ENCODE measurements around the gene MAP7D2.
A peak's percentile ranks its signal among the peaks of the same experiment; 100 is the strongest.

The MAP7D2 gene

DNA sequence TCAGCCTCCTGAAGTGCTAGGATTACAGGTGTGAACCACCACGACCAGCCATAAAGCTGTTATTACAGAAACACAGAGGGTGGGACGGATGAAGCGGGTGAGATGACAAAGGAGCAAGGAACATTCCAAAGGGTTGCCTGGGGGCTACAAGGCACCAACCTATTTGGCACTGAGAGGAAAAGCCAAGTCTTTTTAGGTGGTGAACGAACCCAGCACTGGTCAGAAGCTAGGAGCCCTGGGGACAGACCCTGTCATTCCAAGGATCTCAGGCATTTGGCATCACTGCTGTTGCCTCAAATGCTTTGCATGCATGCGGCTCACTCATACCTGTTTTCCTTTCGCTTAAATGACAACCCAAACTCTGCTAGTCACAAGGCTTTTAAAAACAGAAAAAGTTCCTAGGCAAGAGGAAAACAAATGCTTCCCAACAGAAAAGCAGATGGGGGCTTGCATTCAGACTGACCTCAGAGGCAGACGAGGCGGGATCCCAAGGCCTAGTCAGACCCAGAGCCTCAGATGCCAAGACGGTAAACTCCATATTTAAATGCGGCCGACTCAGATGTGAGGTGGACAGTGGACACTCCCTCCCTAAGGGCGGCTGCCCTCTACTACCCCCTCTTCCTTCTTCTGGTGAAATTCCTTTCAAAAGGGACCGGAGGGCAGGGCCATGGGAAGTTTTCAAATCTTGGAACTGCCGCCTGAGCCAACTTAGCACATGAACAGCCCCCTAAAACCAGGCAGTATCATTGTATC is 4.5 kb downstream of the MAP7D2 start:
- no peak for DNase-seq

DNA sequence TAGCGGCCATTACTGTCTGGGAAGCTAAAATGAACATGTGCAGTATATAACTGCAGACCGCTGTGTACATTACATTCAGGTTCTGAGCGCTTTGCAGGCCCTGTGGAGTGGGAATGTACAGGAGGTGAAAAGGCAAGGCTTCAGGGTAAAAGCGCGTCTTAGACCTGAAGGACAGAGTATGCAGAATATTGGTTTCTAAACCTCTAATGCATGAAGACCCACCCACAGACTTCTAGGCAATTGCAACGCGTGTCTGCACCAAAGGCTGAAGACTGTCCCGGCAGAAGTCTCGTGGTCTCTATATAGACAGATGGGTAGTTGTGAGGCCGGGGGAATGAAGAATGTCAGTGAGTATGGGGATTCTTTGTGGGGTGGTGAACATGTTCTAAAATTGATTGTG is 5.4 kb downstream of the MAP7D2 start:
- DNase-seq, result no peak

DNA sequence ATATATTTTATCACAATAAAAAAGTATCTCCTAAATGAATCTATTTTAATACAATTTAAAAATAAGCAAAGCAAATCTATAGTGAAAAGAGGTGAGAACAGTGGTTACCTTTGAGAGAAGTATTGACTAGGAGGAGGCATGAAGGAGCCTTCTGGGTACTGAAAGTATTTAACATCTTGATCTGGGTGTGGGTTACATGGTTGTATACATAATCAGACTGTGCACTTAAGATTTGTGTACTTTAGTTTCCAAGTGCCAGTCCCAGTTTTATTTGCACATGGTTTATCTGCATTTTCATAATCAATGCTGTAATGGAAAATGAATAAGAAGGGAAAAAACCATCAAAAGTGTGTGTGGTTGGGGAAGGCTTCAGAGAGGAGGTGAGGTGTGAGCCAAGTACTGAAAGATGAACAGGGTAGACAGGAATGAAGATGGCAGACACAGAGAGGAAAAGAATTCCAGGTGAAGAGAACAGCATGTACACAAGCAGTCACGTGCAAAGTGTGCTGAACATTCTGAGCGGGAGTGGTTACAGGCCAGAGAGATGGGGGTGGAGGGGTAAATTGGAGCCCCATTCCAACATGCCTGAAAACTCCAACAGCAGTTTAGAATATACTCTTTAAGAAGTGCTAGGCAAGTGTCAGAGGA is 14.6 kb downstream of the MAP7D2 start:
- DNase-seq, result no peak

DNA sequence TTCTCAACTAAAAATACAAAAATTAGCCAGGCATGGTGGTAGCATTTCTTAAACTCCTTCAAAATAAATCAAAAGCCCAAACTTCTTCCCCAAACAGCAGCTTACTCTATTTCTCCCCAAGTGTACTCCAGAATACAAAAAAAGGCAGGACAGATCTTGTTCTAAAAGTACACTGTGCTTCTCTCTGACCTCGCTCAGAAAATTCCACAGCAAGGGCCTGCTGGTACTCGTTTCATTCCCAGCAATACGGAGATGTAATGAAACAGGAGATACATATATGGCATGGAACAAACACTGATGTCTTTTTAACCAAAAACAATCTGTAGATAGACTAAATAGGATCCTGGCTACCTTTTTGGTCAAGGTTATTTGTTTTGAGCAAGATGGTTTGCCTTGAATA is 25.2 kb downstream of the MAP7D2 start:
- no peak for DNase-seq

DNA sequence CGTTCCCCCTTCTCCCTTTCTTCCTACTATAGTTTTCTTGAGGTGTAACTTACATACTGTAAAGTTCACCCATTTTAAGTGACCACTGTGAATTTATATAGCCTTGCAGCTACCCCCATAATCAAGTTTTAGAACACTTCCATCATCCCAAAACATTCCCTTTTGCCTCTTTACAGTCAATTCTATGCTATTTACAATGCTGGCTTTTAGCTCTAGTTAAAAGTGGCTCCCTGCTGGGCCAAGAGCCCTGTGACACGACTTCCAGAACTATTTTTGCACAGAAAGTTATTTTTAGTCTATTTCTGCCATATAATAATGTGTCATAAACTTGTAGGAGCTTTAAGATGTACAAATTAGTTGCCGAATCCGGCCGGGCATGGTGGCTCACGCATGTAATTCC is 26.9 kb downstream of the MAP7D2 start:
- DNase-seq, result no peak

DNA sequence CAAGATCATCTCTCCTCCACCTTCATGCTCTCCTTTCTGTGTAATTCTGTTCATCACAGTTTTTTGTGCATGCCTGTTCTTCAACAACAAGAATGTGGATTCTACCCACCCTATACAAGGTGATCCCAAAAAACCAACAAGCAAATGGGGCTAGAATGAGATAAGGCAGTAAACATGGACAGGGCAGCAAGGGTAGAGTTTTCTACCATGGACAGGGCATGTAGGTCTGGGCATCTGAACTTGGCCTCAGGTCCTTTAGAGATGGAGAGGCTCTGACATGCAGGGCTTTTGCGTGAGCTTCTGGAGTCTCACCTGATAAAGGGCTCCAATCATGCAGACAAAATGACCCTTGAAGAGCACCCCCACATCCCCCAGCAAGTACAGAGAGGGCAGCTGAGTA is 36.4 kb downstream of the MAP7D2 start:
- DNase-seq, result no peak

DNA sequence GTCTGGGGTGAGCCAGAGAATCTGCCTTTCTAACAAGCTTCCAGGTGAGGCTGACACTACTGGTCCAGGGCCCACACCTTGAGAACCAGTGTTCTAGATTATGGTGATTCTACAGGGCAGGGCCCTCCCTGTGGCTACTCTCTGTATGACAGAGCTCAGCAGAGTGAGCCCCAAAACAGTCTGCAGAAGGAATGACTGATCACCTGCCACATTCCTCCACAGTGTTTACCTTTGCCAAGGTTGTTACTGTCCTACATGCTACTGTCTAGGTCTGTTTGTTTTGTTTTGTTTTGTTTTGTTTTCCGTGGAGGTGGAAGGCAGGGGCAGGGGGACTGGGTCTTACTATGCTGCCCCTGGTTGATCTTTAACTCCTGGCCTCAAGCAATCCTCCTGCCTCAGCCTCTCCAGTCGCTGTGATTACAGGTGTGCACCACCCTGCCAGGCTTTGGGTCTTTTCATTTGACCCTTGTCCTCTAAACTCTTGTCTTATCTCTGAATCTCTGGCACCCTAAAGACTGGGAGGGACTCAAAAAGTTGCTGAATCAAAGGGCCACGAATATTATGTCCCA is 45.1 kb downstream of the MAP7D2 start:
- DNase-seq, result no peak

DNA sequence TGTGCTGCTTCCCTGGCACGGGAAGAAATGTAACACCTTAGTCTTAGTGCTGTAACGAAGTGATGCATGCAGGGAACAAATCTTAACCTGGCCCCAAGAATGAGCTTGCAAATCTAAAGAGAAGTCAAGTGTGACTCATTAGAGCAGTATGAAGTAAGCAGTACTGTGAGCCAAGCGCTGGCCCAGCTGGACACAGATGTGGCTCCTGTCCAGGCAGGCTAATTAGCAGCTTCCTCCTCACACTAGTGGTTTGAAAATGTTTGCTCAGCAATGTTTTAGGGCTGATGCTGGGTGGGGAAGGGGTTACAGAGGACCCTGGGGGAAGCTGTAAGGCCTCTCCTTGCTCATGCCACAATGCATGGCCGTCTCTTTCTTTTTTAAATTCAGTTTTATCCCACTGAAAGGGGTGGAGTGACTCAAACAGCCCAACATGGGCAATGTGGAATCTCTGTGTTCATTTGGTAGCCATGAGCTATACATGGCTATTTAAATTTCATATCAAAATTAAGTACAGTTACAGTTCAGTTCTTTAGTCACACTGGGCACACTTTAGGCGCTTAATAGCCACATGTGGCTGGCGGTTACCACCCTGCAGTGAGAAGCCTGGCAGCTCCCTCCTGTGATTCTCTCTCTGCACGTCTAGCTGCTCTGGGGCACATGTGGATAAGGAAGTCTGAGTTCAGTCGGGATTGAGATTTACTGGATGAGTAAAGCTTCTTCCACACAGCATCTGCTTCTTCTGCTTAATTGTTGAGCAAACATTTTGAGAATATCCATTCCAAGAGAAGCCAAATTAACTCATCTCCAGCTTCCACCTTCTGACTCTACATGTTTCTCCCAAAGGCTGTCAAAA is 48.8 kb downstream of the MAP7D2 start:
- peak; percentile 39 to 45 for DNase-seq

DNA sequence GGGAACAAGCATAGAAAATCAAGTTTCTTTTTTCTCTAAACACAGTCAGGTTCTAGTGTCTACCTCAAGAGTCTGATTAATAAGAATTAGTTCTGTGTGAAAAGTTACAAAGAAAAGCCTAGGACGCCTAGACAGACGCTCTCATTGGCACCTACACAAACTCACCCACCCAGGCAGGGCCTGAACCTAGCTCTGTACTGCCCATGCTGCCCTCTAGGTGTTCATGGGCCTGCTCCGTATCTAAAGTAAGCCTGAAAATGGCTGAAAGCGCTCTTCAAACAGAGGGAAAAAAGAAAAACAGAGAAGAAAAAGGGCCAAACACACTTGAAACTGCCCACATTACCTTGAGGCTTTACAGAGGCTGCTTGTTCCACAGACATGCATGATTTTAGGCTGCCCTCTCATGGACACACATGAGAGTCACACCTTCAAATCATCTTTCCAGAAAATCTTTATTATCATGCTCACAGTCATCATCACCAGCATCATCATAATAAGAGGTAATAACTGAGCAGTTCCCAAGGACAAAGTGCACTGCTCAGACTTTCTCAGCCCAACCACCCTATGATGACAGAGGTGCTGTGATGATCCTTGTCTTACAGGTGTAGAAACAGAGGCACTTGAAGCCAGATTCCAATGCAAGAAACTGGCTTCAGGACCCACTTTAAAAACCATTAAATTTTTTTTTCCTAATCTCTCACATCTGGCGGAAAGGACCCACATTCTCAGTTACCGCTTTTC is 49.6 kb downstream of the MAP7D2 start:
- peak; percentile 1 to 2 for DNase-seq

DNA sequence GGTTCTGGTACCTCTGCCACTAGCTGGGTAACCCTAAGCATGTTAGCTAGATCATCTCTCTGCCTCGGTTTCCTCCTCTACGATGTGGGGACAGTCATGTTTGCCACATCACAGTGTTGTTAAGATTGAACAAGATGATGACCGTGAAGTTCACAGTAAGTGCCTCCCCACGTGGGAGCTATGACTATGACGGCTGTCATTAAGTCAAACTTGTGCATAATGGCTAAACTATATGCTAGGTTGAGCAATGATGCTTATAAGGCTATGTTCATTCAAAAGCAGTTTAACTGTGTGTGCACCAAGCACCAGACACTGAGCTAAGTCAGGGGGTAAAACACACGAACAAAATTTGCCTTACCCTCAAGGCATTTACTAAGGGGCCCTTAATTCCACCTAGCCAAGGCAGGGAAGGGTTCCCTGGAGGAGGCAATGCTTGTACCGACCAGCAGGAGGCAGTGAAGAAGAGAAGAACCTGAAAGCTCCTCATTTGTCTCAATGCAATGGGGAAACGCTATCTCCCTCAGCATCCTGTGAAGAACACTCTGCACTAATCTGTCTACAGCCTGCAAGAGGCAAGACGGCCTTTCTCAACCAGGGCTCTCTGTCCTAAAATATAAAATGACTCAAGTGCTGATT is 52.9 kb downstream of the MAP7D2 start:
- peak in 1 of 2 donors; percentile 1 for DNase-seq

DNA sequence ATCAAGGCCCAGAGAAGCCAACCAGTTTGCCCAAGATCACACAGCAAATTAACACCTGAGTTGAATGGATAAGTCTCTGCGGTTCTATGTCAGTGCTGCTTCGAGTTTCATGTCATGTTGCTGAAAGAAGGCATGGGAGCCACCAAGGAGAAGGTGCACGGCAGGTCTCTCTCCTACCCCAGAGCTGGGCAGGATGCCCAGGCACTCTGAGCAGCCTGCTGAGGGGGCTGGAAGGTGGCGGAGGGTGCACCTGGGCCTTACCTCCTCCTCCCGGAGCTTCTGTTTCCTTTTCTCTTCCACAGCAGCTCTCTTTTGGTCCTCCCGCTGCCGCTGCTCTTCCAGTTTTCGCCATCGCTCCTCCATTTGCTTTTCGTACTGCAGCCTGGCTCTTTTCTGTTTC is 53.6 kb downstream of the MAP7D2 start:
- DNase-seq, result no peak

DNA sequence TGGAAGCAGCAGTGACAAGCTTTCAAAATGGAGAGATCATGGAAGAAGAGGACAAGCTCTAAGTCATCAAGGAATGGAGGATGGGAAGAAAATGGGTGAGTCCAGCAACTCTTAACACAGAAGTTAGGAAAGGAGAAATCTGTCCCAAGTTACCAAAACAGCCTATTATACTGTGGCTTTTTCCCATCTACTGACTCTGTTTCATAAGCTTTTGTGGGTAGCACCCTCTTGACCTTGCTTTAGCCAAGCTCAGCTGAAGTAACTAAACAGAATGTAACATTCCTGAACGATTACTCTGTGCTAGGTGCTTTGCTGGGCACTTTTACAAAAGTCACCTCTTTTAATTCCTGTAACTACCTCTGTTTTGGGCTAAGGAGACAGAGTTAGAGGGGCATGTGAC is 54.9 kb downstream of the MAP7D2 start:
- DNase-seq, result no peak

DNA sequence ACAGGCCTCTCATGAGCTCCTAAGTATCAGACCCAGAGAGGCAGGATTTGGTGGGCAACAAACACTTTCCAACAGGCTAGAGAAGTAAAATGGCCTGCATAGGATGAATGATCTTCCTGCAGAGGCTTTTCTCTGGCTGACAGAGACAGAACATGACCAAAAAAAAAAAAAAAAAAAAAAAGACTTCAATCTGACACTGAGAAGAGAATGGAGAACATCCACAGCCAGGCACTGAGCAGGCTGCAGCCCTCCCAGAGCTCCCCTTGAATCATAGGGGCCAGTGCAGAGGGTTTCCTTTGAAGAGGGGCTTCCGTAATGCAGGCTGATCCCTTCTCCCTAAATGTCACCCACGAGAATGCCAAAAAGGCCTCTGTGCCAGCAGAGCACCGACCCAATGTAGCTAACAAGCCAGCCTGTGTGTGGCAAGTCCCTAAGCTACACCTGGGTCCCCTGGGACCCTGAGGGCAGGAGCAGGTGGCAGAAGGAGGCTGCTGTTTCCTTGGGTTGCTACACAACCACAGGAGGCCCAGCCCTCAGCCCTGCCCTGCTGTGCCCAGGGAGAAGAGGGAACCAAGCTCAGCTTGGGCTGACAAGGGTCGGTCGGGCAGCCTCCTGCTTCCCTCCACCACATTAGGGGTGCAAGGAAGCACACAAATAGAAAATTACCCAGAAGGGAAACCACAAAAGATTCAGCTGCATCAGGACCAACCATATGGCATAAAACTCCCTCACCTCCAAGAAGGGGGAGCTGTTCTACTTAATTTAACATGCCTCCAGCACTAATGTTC is 55.6 kb downstream of the MAP7D2 start:
- no peak for DNase-seq

DNA sequence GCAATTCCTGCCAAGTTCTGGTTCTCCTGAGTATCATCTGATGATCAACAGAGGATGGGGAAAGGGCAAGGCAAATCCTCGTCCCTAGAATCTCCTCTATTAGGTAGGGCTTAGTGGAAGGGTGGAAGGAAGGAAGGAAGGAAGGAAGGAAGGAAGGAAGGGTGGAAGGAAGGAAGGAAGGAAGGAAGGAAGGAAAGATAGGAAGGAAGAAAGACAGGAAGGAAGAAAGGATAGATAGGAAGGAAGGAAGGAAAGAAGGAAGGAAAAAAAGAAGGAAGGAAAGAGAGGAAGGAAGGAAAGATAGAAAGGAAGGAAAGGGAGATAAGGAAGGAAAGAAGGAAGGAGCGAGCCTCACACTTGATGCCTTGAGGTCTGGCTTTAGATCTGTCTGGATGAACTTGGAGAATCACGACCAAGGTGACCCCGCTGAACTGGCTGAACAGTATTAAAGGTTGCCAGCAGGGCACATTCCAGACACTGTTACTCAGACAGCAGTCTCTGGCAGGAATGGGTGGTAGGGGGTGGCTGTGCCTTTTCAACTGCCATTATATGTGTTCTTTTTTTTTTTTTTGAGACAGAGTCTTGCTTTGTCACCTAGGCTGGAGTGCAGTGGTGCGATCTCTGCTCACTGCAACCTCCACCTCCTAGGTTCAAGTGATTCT is 57.1 kb downstream of the MAP7D2 start:
- DNase-seq, result no peak

DNA sequence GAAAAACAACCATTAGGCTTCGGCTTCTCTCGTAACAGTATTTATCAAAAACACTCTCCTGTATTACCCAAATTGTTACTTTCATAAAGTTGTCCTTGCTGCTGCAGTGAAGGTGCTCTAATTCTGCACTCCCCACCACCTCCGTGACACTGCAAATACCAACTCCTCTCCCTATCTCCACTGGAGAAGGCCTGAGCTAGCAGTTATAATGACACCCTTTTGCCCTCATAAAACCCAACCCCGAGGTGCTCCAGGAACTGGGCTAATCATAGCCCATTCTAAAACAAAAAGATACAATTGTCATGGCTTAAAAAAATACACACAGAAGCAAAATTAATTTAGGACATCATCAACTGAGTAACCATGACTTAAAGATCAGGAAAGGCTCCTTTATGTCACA is 59.2 kb downstream of the MAP7D2 start:
- DNase-seq, result no peak

DNA sequence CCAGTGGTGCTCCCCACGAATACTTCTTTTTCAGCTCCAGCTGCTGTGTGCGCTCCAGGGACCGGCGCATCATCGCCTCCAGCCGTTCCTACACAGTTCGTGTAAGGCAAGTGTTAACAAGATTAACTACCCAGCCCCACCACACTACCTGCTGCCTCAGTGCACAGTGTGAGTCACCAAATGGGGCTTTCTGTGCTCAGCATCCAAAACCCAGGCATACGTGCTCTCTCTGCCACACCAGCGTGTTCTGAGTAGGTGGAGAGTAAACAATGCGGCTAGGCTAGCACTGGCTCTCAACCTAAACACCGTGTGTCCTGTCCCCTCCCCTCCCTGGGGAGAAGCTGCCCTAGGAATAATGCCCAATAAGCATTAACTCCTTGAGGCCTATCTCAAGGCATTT is 60.0 kb downstream of the MAP7D2 start:
- no peak for DNase-seq

DNA sequence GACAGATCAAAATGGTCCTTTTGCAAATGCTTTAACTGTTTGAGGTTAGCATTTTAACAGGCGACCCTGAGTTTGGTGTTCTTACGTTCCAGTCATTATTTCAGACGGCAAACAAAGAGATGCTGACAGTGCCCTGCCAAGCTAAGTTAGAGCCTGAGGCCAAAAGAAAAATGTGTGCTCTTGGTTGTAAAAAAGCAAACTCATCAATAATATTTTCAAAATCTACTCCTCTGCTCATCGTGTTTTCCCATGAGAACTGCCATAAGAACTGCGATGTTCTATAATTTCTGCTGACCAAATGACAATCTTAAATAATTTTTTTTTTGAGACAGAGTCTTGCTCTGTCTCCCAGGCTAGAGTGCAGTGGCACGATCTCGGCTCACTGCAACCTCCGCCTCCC is 63.2 kb downstream of the MAP7D2 start:
- no peak for DNase-seq

DNA sequence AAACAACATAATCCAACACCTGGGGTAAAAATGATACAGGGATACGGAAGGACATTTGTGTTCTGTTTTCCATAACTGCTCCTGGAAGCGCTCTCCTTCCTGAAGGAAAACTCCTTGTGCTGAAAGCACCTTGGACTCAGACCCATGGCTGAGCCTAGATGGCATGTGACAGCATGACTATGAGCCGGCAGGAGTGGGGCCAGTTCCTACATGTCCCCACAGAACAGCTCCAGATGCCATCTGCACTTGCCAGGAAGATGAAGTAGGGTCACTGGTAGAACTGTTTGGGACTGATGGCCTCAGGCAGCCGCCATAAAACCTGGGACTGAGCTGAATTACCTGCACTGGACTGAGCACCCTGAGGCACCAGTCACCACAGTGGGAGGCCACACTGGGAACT is 69.8 kb downstream of the MAP7D2 start:
- no peak for DNase-seq

DNA sequence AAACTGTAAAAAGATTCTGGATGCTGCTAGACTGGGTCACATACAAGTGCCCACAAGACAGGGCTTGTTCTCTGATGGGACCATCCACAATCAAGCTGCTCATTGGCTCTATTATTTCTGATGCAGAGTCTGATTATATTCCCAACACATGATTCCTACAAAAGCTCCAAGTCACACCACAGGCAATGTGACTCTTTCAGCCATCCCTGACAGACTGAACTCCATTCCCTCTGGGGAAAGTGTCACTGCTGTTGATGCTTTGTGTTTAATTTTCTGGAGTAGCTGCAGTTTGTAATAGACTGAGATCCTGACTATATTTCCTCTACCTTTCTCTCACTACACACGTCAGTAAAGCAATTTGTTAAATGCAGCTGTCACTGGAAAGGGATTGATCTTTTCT is 70.5 kb downstream of the MAP7D2 start:
- no peak for DNase-seq

DNA sequence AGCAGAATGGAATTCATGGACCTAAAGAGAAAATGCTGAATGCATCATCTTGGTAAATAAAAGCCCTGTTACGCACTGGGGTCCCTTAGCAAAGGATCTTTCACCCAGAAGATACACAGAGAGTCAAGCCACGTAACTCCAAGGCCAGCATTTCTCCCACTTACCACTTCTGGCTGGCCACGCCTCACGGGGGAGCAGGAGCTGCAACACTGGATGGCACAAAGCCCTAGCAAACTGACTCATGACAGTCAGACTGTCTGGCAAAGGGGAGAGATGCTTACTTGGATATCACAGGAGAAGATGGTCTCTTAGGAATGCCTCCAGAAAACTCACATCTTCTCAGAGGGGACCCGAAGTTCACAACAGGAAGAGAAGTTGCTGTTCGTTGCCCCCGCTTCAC is 74.5 kb downstream of the MAP7D2 start:
- DNase-seq, result no peak

DNA sequence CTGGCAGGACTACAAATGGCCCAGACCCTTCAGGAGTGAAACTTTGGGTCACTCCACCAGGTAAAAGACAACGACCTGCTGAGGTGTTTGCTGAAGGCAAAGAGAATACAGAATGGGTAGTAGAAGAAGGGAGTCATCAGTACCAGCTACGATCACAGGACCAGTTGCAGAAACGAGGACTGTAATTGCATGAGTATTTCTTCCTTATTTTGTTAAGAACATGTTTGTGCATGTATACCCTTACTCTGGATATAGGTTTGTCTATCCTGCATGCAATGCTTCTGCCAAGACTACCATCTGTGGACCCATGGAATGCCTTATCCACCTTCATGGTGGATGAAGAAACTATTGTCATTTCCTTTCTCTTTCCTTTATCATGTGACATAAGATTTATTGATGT is 77.7 kb downstream of the MAP7D2 start:
- DNase-seq, result no peak

All from inflammatory macrophage treated with lipopolysaccharide for 1 hour (primary cell).